Measurements from ENCODE around the gene NF2.

The NF2 gene

DNA sequence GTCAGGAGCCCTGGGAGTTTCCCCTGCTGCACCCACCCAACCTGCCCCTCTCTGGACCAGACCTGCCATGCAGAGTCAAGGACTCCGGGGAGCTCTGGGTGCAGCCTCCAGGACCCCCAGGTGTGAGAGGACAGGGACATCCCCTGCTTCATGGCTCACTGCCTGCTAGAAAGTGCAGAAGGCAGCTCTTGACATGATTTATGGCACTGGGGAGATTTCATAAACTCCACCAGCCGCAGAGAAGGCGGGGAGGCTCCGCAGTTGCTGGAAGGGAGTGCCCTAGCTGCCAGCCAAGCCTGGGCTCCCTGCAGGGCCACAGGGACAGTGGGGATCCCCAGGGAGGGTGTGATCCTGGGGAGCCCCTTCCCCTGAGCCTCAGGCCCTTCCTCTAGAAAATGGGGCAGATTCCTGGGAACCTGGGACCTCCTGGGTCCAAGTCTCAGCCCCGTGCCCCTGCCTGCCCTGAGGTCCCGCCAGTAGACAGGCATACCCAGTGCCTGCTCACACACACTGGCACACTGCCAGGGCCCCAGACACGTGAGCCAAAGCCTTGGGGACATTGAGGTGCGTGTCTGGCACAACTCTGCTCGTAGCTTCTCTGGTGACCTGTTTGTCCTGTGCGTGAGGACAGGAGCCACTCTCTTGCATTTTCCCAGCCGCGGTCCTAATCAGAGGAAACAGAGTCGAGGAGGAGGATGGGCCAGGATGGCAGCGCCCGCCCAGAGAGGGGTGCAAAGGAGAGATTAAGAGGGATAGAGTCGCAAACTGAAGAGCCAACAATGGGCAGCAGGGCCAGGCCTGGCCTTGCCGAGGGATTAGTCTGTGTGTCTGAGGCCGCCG lies 130.1 kb downstream of the NF2 start:
- H2AFZ ChIP-seq (ENCODE audit: low read depth, low read length) = no peak overlapping the region
- H3K27me3 ChIP-seq (ENCODE audit: low read depth, low read length) = no peaks in the 10 kb centered on the region
- H3K4me3 ChIP-seq (ENCODE audit: low read length) = no peak overlapping the region
- H3K79me2 ChIP-seq (ENCODE audit: low read length) = no peaks in the 10 kb centered on the region
- TF ChIP-seq, protein P1, sequence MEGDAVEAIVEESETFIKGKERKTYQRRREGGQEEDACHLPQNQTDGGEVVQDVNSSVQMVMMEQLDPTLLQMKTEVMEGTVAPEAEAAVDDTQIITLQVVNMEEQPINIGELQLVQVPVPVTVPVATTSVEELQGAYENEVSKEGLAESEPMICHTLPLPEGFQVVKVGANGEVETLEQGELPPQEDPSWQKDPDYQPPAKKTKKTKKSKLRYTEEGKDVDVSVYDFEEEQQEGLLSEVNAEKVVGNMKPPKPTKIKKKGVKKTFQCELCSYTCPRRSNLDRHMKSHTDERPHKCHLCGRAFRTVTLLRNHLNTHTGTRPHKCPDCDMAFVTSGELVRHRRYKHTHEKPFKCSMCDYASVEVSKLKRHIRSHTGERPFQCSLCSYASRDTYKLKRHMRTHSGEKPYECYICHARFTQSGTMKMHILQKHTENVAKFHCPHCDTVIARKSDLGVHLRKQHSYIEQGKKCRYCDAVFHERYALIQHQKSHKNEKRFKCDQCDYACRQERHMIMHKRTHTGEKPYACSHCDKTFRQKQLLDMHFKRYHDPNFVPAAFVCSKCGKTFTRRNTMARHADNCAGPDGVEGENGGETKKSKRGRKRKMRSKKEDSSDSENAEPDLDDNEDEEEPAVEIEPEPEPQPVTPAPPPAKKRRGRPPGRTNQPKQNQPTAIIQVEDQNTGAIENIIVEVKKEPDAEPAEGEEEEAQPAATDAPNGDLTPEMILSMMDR (IDR thresholded peaks at IDR 0.05; ENCODE audit: low read depth, low read length) = no peak
- TF ChIP-seq EZH2phosphoT487 (IDR thresholded peaks at IDR 0.05; ENCODE audit: low read depth) = no peak
- no peaks in the 10 kb centered on the region for H3K9me3 ChIP-seq (ENCODE audit: insufficient read depth, low read length)
- H3K36me3 ChIP-seq (replicated peaks; ENCODE audit: low read depth, low read length) = no peaks in the 10 kb centered on the region
- peaks cover 17% of the 10 kb centered on the region for H3K4me1 ChIP-seq (ENCODE audit: low read length)
- peak overlapping the region; percentile 13; the same call in 1 of the 2 replicates for H3K4me2 ChIP-seq (ENCODE audit: low read length)
- H3K27ac ChIP-seq (ENCODE audit: low read length) = no peak overlapping the region
- H4K20me1 ChIP-seq (ENCODE audit: insufficient read depth, low read length) = no peaks in the 10 kb centered on the region
- H3K9ac ChIP-seq (ENCODE audit: low read length) = no peak overlapping the region

- Histone ChIP-seq H3K4me1 (ENCODE audit: low read length) (peaks cover 17% of the 10 kb centered on the region), H3K9me3 (ENCODE audit: insufficient read depth, low read length) (no peaks in the 10 kb centered on the region), H3K27me3 (ENCODE audit: low read depth, low read length) (no peaks in the 10 kb centered on the region), H3K4me3 (ENCODE audit: low read length) (no peak overlapping the region), H3K36me3 (replicated peaks; ENCODE audit: low read depth, low read length) (no peaks in the 10 kb centered on the region), H3K79me2 (ENCODE audit: low read length) (no peaks in the 10 kb centered on the region), H2AFZ (ENCODE audit: low read depth, low read length) (no peak overlapping the region), H3K9ac (ENCODE audit: low read length) (no peak overlapping the region), H3K27ac (ENCODE audit: low read length) (no peak overlapping the region), H3K4me2 (ENCODE audit: low read length) (no peak overlapping the region), H4K20me1 (ENCODE audit: insufficient read depth, low read length) (no peaks in the 10 kb centered on the region)
- TF ChIP-seq, protein P1 (IDR thresholded peaks at IDR 0.05; ENCODE audit: low read depth, low read length) = no peak
- TF ChIP-seq EZH2phosphoT487 (IDR thresholded peaks at IDR 0.05; ENCODE audit: low read depth) = no peak
Observed at GRCh38 chr22:29734406-29734805, 131.0 kb downstream of the NF2 start.

DNA sequence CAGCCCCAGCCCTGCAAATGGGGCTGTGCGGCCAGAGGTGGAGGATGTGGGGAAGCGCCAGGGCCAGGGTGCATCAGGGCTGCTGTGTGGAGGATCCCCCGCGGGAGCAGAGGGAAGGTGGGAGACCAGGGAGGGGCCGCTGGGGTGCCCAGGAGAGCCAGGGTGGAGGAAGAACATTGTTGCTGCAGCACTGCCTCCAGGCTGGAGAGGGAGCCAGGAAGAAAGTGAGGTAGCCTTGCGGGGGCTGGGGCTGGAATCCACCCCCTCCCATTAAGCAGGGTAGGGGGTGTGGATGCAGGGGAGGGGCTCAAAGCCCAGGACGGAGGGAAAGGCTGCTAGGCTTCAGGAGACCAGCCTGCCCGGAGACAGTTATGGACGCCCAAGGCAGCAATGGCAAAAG lies 131.4 kb downstream of the NF2 start:
- Histone ChIP-seq H3K27ac (ENCODE audit: low read length) (no peak overlapping the region), H3K4me2 (ENCODE audit: low read length) (no peak overlapping the region), H2AFZ (ENCODE audit: low read depth, low read length) (no peak overlapping the region), H4K20me1 (ENCODE audit: insufficient read depth, low read length) (no peaks in the 10 kb centered on the region), H3K79me2 (ENCODE audit: low read length) (no peaks in the 10 kb centered on the region), H3K27me3 (ENCODE audit: low read depth, low read length) (no peaks in the 10 kb centered on the region), H3K9ac (ENCODE audit: low read length) (no peak overlapping the region), H3K36me3 (replicated peaks; ENCODE audit: low read depth, low read length) (no peaks in the 10 kb centered on the region), H3K9me3 (ENCODE audit: insufficient read depth, low read length) (no peaks in the 10 kb centered on the region), H3K4me3 (ENCODE audit: low read length) (no peak overlapping the region), H3K4me1 (ENCODE audit: low read length) (peaks cover 17% of the 10 kb centered on the region)
- TF ChIP-seq, protein P1 (IDR thresholded peaks at IDR 0.05; ENCODE audit: low read depth, low read length) = no peak
- TF ChIP-seq EZH2phosphoT487 (IDR thresholded peaks at IDR 0.05; ENCODE audit: low read depth) = no peak

- H3K79me2 ChIP-seq (ENCODE audit: low read length) = no peaks in the 10 kb centered on the region
- peaks cover 17% of the 10 kb centered on the region for H3K4me1 ChIP-seq (ENCODE audit: low read length)
- no peak overlapping the region for H3K4me2 ChIP-seq (ENCODE audit: low read length)
- no peak overlapping the region for H3K4me3 ChIP-seq (ENCODE audit: low read length)
- H3K27me3 ChIP-seq (ENCODE audit: low read depth, low read length) = no peaks in the 10 kb centered on the region
- no peaks in the 10 kb centered on the region for H3K36me3 ChIP-seq (replicated peaks; ENCODE audit: low read depth, low read length)
- TF ChIP-seq EZH2phosphoT487 (IDR thresholded peaks at IDR 0.05; ENCODE audit: low read depth) = no peak
- TF ChIP-seq, protein P1 (IDR thresholded peaks at IDR 0.05; ENCODE audit: low read depth, low read length) = no peak
- H3K9me3 ChIP-seq (ENCODE audit: insufficient read depth, low read length) = no peaks in the 10 kb centered on the region
- H2AFZ ChIP-seq (ENCODE audit: low read depth, low read length) = no peak overlapping the region
- no peaks in the 10 kb centered on the region for H4K20me1 ChIP-seq (ENCODE audit: insufficient read depth, low read length)
- no peak overlapping the region for H3K9ac ChIP-seq (ENCODE audit: low read length)
- no peak overlapping the region for H3K27ac ChIP-seq (ENCODE audit: low read length)
Observed at GRCh38 chr22:29735416-29735815, 132.0 kb downstream of the NF2 start.

Measured in OCI-LY3 (cell line).